Measurements from ENCODE around the gene ZNF678. TPM values are rescaled to one million over a fixed set of nuclear protein-coding genes. Genes with fewer than 3 reads are reported as not detected.

The ZNF678 gene
- total RNA-seq, 1 experiment from 2014 or later, result 7.0 TPM

DNA sequence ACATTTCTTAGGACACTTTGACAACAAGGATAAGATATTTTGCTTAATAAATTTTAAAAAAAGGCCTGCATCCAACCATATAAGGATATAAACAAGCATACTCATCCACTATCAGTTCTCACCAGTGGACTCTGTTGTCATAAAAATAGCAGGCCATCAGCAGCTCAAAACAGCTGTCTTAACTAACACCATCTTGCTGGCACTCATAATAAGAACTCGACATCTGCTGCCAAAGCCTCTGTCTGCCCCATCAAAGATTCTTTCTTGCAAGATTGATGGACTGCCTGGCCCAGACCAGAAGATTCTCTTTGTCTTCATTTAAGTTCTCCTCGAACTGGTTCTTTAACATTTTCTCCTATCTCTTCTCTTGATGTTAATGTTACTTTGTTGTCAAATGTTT lies 161.7 kb downstream of the ZNF678 start:
- no TSS peak for BruUV-seq (replicated peaks)
- Mint-ChIP-seq H3K4me3 (ENCODE audit: low read depth, unreplicated experiment) (no peak overlapping the region), H3K36me3 (ENCODE audit: insufficient read depth, unreplicated experiment) (peaks cover 30% of the 10 kb centered on the region), H3K9me3 (ENCODE audit: low read depth, unreplicated experiment) (peaks cover 11% of the 10 kb centered on the region), H3K27me3 (ENCODE audit: unreplicated experiment) (no peaks in the 10 kb centered on the region), H3K4me1 (ENCODE audit: low read depth, unreplicated experiment) (peaks cover 8% of the 10 kb centered on the region), H3K27ac (ENCODE audit: unreplicated experiment) (no peak overlapping the region)
- TF ChIP-seq, protein P1, sequence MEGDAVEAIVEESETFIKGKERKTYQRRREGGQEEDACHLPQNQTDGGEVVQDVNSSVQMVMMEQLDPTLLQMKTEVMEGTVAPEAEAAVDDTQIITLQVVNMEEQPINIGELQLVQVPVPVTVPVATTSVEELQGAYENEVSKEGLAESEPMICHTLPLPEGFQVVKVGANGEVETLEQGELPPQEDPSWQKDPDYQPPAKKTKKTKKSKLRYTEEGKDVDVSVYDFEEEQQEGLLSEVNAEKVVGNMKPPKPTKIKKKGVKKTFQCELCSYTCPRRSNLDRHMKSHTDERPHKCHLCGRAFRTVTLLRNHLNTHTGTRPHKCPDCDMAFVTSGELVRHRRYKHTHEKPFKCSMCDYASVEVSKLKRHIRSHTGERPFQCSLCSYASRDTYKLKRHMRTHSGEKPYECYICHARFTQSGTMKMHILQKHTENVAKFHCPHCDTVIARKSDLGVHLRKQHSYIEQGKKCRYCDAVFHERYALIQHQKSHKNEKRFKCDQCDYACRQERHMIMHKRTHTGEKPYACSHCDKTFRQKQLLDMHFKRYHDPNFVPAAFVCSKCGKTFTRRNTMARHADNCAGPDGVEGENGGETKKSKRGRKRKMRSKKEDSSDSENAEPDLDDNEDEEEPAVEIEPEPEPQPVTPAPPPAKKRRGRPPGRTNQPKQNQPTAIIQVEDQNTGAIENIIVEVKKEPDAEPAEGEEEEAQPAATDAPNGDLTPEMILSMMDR (IDR thresholded peaks at IDR 0.05; ENCODE audit: unreplicated experiment), result no peak
- CTCF ChIA-PET, result no interaction called here
- intact Hi-C loops (cut with micrococcal nuclease; ENCODE audit: unreplicated experiment), result loop anchor here (5.0 kb wide), 1 partner anchor 163 kb away; the partner anchor contains the start of gene ZNF678
- no peak for DNase-seq

DNA sequence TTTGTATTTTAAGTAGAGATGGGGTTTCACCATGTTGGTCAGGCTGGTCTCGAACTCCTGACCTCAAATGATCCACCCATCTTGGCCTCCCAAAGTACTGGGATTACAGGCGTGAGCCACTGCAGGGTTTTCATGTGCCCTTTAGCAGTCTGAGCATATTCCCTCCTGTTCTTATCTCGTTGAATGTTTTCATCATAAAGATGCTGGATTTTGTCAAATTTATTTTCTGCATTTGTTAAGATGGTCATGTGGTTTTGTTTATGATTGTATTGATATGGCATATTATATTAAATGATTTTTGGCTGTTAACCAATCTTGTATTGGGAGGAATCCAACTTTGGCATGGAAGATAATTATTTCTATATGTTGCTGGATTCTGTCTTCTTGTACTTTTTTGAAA lies 163.0 kb downstream of the ZNF678 start:
- Mint-ChIP-seq H3K4me3 (ENCODE audit: low read depth, unreplicated experiment) (no peak overlapping the region), H3K9me3 (ENCODE audit: low read depth, unreplicated experiment) (peaks cover 8% of the 10 kb centered on the region), H3K27me3 (ENCODE audit: unreplicated experiment) (no peaks in the 10 kb centered on the region), H3K27ac (ENCODE audit: unreplicated experiment) (no peak overlapping the region), H3K4me1 (ENCODE audit: low read depth, unreplicated experiment) (peaks cover 8% of the 10 kb centered on the region), H3K36me3 (ENCODE audit: insufficient read depth, unreplicated experiment) (peaks cover 35% of the 10 kb centered on the region)
- DNase-seq, result no peak
- TF ChIP-seq, protein P1 (IDR thresholded peaks at IDR 0.05; ENCODE audit: unreplicated experiment), result no peak
- intact Hi-C loops (cut with micrococcal nuclease; ENCODE audit: unreplicated experiment), result loop anchor here (5.0 kb wide), 1 partner anchor 164 kb away; the partner anchor contains the start of gene ZNF678
- CTCF ChIA-PET, result interaction anchor here (0.7 kb wide), 1 partner anchor 156 kb away, joined by 4 read pairs; no protein-coding TSS in a partner anchor
- BruUV-seq (replicated peaks), result no TSS peak

Other genes starting within 250 kb of the ZNF678 start
- gene CDC42BPA, start 245.1 kb upstream of the ZNF678 start, total RNA-seq (2022), result 48.6 and 49.5 TPM in 2 replicates
- gene JMJD4, start 171.7 kb downstream of the ZNF678 start, total RNA-seq (2022), result 37.8 and 40.0 TPM in 2 replicates
- 39.4 and 39.9 TPM in 2 replicates for gene SNAP47, start 171.9 kb downstream of the ZNF678 start, total RNA-seq (2022)